K562 (cell line): Measurements from ENCODE around the gene ATG4C. TPM values are rescaled to one million over a fixed set of nuclear protein-coding genes. Genes with fewer than 3 reads are reported as not detected.

Experiments
- ATAC-seq: fragments of 200-7000 bp; cut with Tn5 transposase; 3 replicates; pipeline ENCODE4 v1.9.1; 2020; ENCODE audit warnings: moderate library complexity
- BruUV-seq: library from RNA; stranded (reverse); fragments of 400-500 nt; replicated peaks from 2 replicates; lab custom pipeline; 2021; lab: Mats Ljungman, UMichigan
- CTCF ChIA-PET: fragments of 300-600 bp; formaldehyde crosslinking; extraction: SDS; loops from one replicate; lab custom pipeline; 2021; ENCODE audit warnings: low intra/inter-chr PET ratio; lab: Yijun Ruan, JAX
- POLR2A ChIA-PET: fragments of 300-600, 350-650 bp; sonication (Branson Sonifier 250); formaldehyde crosslinking; extraction: SDS; loops from one replicate; lab custom pipeline; 2021; ENCODE audit warnings: antibody characterized with exemption, inconsistent platforms; lab: Yijun Ruan, JAX
- DNase-seq, 4 experiments: peaks; one replicate each; pipeline versions ENCODE4 v3.0.0 to v3.0.0-alpha.2; 2011 to 2018; ENCODE audit warnings: low spot score in 3 of 4, mixed read lengths in 3 of 4; ENCODE audit errors: extremely low read depth in 1 of 4
- FAIRE-seq: peaks from 2 replicates; lab custom pipeline; 2011; peaks lifted over from hg19 to GRCh38; lab: Jason Lieb, UNC
- H2AFZ ChIP-seq: 2 replicates; pipeline ENCODE4 v1.6.0; 2011; ENCODE audit warnings: low read depth, low read length, control low read depth, inconsistent platforms
- H3K27ac ChIP-seq: fragments of 200-600 bp; 3 replicates; pipeline ENCODE4 v1.8.0; 2011; ENCODE audit warnings: low read depth, mild to moderate bottlenecking, control low read depth, inconsistent platforms, low read length, moderate library complexity, mixed read lengths; ENCODE audit errors: extremely low read depth
- H3K27me3 ChIP-seq, 2 experiments: fragments of 300-600 bp in 1 of 2; 2 replicates in 1 of 2; 3 replicates in 1 of 2; pipeline versions ENCODE4 v1.6.0 to v1.8.0; 2011; ENCODE audit warnings: inconsistent platforms in 2 of 2, low read length in 2 of 2, mild to moderate bottlenecking in 1 of 2, mixed read lengths in 1 of 2, moderate library complexity in 1 of 2; ENCODE audit not compliant: control insufficient read depth in 2 of 2, insufficient read depth in 2 of 2
- H3K36me3 ChIP-seq: fragments of 300-600 bp; 3 replicates; pipeline ENCODE4 v1.8.0; 2011; ENCODE audit warnings: mild to moderate bottlenecking, low read length, inconsistent platforms; ENCODE audit not compliant: control insufficient read depth, insufficient read depth
- H3K4me1 ChIP-seq, 2 experiments: fragments of 200-600 bp in 1 of 2; replicated peaks in 1 of 2; 2 replicates in 1 of 2; 3 replicates in 1 of 2; pipeline versions ENCODE4 v1.5.1 to v1.8.0; 2011; ENCODE audit warnings: inconsistent platforms in 2 of 2, low read length in 2 of 2, mild to moderate bottlenecking in 1 of 2, mixed read lengths in 1 of 2, moderate library complexity in 1 of 2; ENCODE audit not compliant: control insufficient read depth in 2 of 2, insufficient read depth in 2 of 2
- H3K4me2 ChIP-seq: 2 replicates; pipeline ENCODE4 v1.6.1; 2011; ENCODE audit warnings: low read length, control low read depth, inconsistent platforms, mixed read lengths; ENCODE audit not compliant: insufficient read depth
- H3K4me3 ChIP-seq: fragments of 200-600 bp; sonication (generic), shearing (Covaris generic); 2 replicates; pipeline ENCODE4 v1.5.1; 2016; ENCODE audit warnings: control low read depth, inconsistent platforms
- H3K79me2 ChIP-seq: fragments of 200-600 bp; 3 replicates; pipeline ENCODE4 v1.8.0; 2011; ENCODE audit warnings: low read length, inconsistent platforms; ENCODE audit not compliant: control insufficient read depth, insufficient read depth
- H3K9ac ChIP-seq, 2 experiments: 2 replicates each; pipeline versions ENCODE4 v1.6.0 to v1.6.1; 2011; ENCODE audit warnings: low read depth in 2 of 2, low read length in 2 of 2, control low read depth in 1 of 2, inconsistent platforms in 1 of 2, mild to moderate bottlenecking in 1 of 2, mixed read lengths in 1 of 2; ENCODE audit not compliant: insufficient read depth in 1 of 2
- H3K9me1 ChIP-seq: one replicate; pipeline ENCODE4 v1.6.0; 2011; ENCODE audit warnings: inconsistent platforms, mild to moderate bottlenecking, low read length, moderate library complexity; ENCODE audit not compliant: control insufficient read depth, insufficient read depth
- H3K9me3 ChIP-seq: replicated peaks from 2 replicates; pipeline ENCODE4 v1.5.1; 2011; ENCODE audit warnings: low read depth, low read length, inconsistent platforms; ENCODE audit not compliant: control insufficient read depth, insufficient read depth
- H4K20me1 ChIP-seq: replicated peaks from 2 replicates; pipeline ENCODE4 v1.6.1; 2011; ENCODE audit warnings: low read length, inconsistent platforms, mixed read lengths; ENCODE audit not compliant: control insufficient read depth, insufficient read depth
- CTCFL ChIP-seq: IDR thresholded peaks from 2 replicates; pipeline ENCODE4 v1.6.1; 2011; ENCODE audit warnings: borderline replicate concordance, low read depth, mild to moderate bottlenecking, moderate library complexity, low read length; ENCODE audit not compliant: insufficient read depth, poor library complexity, severe bottlenecking
- FIP1L1 ChIP-seq: fragments of 200-400 bp; formaldehyde crosslinking; IDR thresholded peaks from 2 replicates; pipeline ENCODE4 v1.6.1; 2018; ENCODE audit warnings: mild to moderate bottlenecking, low read depth, low read length; ENCODE audit not compliant: poor library complexity, severe bottlenecking
- FOXJ3 ChIP-seq: sonication (generic); formaldehyde crosslinking; IDR thresholded peaks from 2 replicates; pipeline ENCODE4 v1.4.0; 2020; ENCODE audit warnings: mild to moderate bottlenecking, missing genetic modification reagents
- FOXP4 ChIP-seq: sonication (generic); formaldehyde crosslinking; IDR thresholded peaks from 2 replicates; pipeline ENCODE4 v1.8.0; 2022; ENCODE audit warnings: mild to moderate bottlenecking, missing genetic modification reagents, borderline replicate concordance
- HDAC1 ChIP-seq, 2 experiments: fragments of 450-650 bp; IDR thresholded peaks; 2 replicates each; pipeline ENCODE4 v1.6.1; 2016 to 2017; ENCODE audit warnings: inconsistent platforms in 1 of 2, mild to moderate bottlenecking in 1 of 2, moderate library complexity in 1 of 2
- MBD2 ChIP-seq: sonication (generic); IDR thresholded peaks from 2 replicates; pipeline ENCODE4 v1.6.1; 2016; ENCODE audit warnings: low read depth, borderline replicate concordance
- NCOA4 ChIP-seq: fragments of 450-650 bp; IDR thresholded peaks from 2 replicates; pipeline ENCODE4 v1.6.1; 2018; ENCODE audit warnings: mild to moderate bottlenecking; ENCODE audit not compliant: partially characterized antibody
- POLR3A ChIP-seq: IDR thresholded peaks from 2 replicates; pipeline ENCODE4 v1.6.1; 2011; ENCODE audit warnings: borderline replicate concordance, mild to moderate bottlenecking, moderate library complexity; ENCODE audit not compliant: insufficient read length, insufficient read depth; ENCODE audit errors: extremely low read depth
- RCOR1 ChIP-seq, 2 experiments: IDR thresholded peaks; 2 replicates each; pipeline ENCODE4 v1.6.1; 2012; ENCODE audit warnings: low read depth in 2 of 2, low read length in 2 of 2, borderline replicate concordance in 1 of 2, improper control_type of control experiment in 1 of 2
- SMAD4 ChIP-seq: fragments of 250-450 bp; sonication (Bioruptor Pico); conservative IDR thresholded peaks from 2 replicates; pipeline ENCODE4 v1.8.0; 2021; ENCODE audit warnings: inconsistent platforms, mild to moderate bottlenecking, moderate library complexity
- TRIM25 ChIP-seq: fragments of 450-650 bp; IDR thresholded peaks from 2 replicates; pipeline ENCODE4 v1.7.0; 2016; ENCODE audit warnings: borderline replicate concordance
- YY1 ChIP-seq, 3 experiments: IDR thresholded peaks; 2 replicates each; pipeline ENCODE4 v1.6.1; 2011; ENCODE audit warnings: low read length in 2 of 3, mild to moderate bottlenecking in 2 of 3, moderate library complexity in 2 of 3, borderline replicate concordance in 1 of 3, control low read depth in 1 of 3, low read depth in 1 of 3; ENCODE audit not compliant: insufficient read depth in 3 of 3, insufficient replicate concordance in 2 of 3, control insufficient read depth in 1 of 3, insufficient read length in 1 of 3; ENCODE audit errors: extremely low read depth in 1 of 3
- ZNF316 ChIP-seq: fragments of 450-650 bp; IDR thresholded peaks from 2 replicates; pipeline ENCODE4 v1.6.1; 2016
- WGBS: fragments of 100-300 bp; shearing (Covaris generic); methylation state at CpG from one replicate; pipeline ENCODE4 v1.1.6; 2016; ENCODE audit warnings: low coverage, mixed read lengths; ENCODE audit not compliant: insufficient coverage; ENCODE audit errors: missing lambda C conversion rate; 5-methylcytosine and 5-hydroxymethylcytosine counted together
- in situ Hi-C: fragments of 300-500 bp; cut with MboI; formaldehyde crosslinking; loops from 4 replicates; pipeline ENCODE4 v1.15.0; 2018; ENCODE audit warnings: inconsistent platforms, mixed read lengths
- intact Hi-C: fragments of 100-400 bp; cut with micrococcal nuclease; formaldehyde crosslinking; loops from 2 replicates; pipeline ENCODE4 v1.14.2; 2022
- polyA plus RNA-seq, 8 experiments: library from polyadenylated mRNA; depleted of rRNA in 4 of 8; stranded (reverse) in 5 of 8; unstranded in 3 of 8; fragments of >200 nt; fragmentation: Nextera tagmentation in 2 of 8; fragmentation: Illumina TruSeq in 1 of 8; extraction: Ambion mirVana in 2 of 8; extraction: Trizol in 1 of 8; gene quantifications; 2 replicates each; pipeline versions ENCODE4 v1.2.1 to v1.2.3, GENCODE V29; 2011 to 2014; ENCODE audit warnings: inconsistent platforms in 1 of 8, missing spikeins in 1 of 8
- total RNA-seq, 7 experiments: library from RNA; depleted of rRNA in 6 of 7; stranded (reverse); fragments of >200 nt in 6 of 7; fragmentation: Illumina TruSeq in 2 of 7; extraction: Trizol in 2 of 7; gene quantifications; 2 replicates each; pipeline versions ENCODE4 v1.2.1 to v1.2.3, GENCODE V29; 2011 to 2021; ENCODE audit warnings: low replicate concordance in 1 of 7
- TF ChIP-seq, protein P1 (sequence below), 2 experiments: fragments of 250-450 bp in 1 of 2; fragments of 450-650 bp in 1 of 2; sonication (Bioruptor Pico) in 1 of 2; IDR thresholded peaks; 2 replicates each; pipeline versions ENCODE4 v1.6.1 to v1.8.0; 2016 to 2021; ENCODE audit warnings: mild to moderate bottlenecking in 2 of 2, moderate library complexity in 2 of 2, missing compliant biosample characterization in 1 of 2, missing genetic modification characterization in 1 of 2

The ATG4C gene
- total and polyA plus RNA-seq, 9 of the 15 experiments (the other 6 are each of a cell fraction or from before 2014, with no cell fraction given) = 7.6 to 35.8 (median 16.1) TPM

GRCh38 chr1:62809788-62810187 is 25.9 kb downstream of the ATG4C start:
- no peak for ATAC-seq
- no peak for FAIRE-seq
- 95% methylated on average over 3 of the region's 3 CpGs for WGBS
- Histone ChIP-seq H3K27ac (no peak overlapping the region), H3K4me2 (no peak overlapping the region), H3K36me3 (no peaks in the 10 kb centered on the region; the same call in 2 of the 3 replicates), H3K9ac (no peak overlapping the region), H3K4me1 (no peaks in the 10 kb centered on the region), H4K20me1 (no peaks in the 10 kb centered on the region), H3K4me3 (no peak overlapping the region), H3K27me3 (no peaks in the 10 kb centered on the region), H3K9me3 (no peaks in the 10 kb centered on the region), H3K79me2 (no peaks in the 10 kb centered on the region), H2AFZ (no peak overlapping the region), H3K9me1 (no peaks in the 10 kb centered on the region)
- no peak for DNase-seq
- ChIA-PET CTCF (no interaction called here), POLR2A (no interaction called here)
- intact Hi-C loops = no loop called here
- TF ChIP-seq NCOA4 (no peak), MBD2 (no peak), ZNF316 (no peak), FIP1L1 (no peak), FOXP4 (CRISPR knock-in tag) (no peak), TRIM25 (no peak), SMAD4 (CRISPR knock-in tag) (no peak), FOXJ3 (CRISPR knock-in tag) (no peak), RCOR1 (IDR thresholded peaks at IDR 0.05; ENCODE audit: borderline replicate concordance in 1 of 2, low read depth in 2 of 2, low read length in 2 of 2) (no peak), YY1 (IDR thresholded peaks at IDR 0.05; ENCODE audit: borderline replicate concordance in 1 of 3, control insufficient read depth in 1 of 3, extremely low read depth in 1 of 3, insufficient read depth in 3 of 3, insufficient read length in 1 of 3, insufficient replicate concordance in 2 of 3, low read depth in 1 of 3, low read length in 2 of 3) (no peak), POLR3A (no peak), CTCFL (no peak), HDAC1 (IDR thresholded peaks at IDR 0.05) (no peak)
- TF ChIP-seq, protein P1, sequence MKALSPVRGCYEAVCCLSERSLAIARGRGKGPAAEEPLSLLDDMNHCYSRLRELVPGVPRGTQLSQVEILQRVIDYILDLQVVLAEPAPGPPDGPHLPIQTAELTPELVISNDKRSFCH (CRISPR knock-in tag; IDR thresholded peaks at IDR 0.05) = no peak
- TF ChIP-seq, protein P1 (tag; IDR thresholded peaks at IDR 0.05) = no peak
- in situ Hi-C loops = no loop called here
- BruUV-seq = no TSS peak
